Liver (tissue), 9 donors: ENCODE measurements around the gene C1QTNF7. TPM values are rescaled to one million over a fixed set of nuclear protein-coding genes. Genes with fewer than 3 reads are reported as not detected.

Experiments used
- DNase-seq: peaks from one replicate; pipeline ENCODE4 v3.0.0-alpha.2; 2017; ENCODE audit warnings: low spot score
- H3K27ac ChIP-seq, 2 donors: one replicate each; pipeline ENCODE4 v1.7.0; 2013; ENCODE audit warnings: inconsistent platforms in 2 of 2, low read length in 2 of 2, control low read depth in 1 of 2, low read depth in 1 of 2, mild to moderate bottlenecking in 1 of 2
- H3K27me3 ChIP-seq, 4 donors: one replicate each; pipeline versions ENCODE4 v1.6.1 to v1.7.0; 2013; ENCODE audit warnings: low read length in 3 of 4, inconsistent platforms in 1 of 4, mild to moderate bottlenecking in 1 of 4, moderate library complexity in 1 of 4; ENCODE audit not compliant: control insufficient read depth in 4 of 4, insufficient read depth in 4 of 4
- H3K36me3 ChIP-seq, 4 donors: one replicate each; pipeline versions ENCODE4 v1.6.1 to v1.7.0; 2013; ENCODE audit warnings: low read length in 3 of 4, mild to moderate bottlenecking in 3 of 4, low read depth in 1 of 4, moderate library complexity in 1 of 4; ENCODE audit not compliant: control insufficient read depth in 4 of 4, insufficient read depth in 3 of 4
- H3K4me1 ChIP-seq, 4 donors: one replicate each; pipeline versions ENCODE4 v1.6.1 to v1.7.0; 2013; ENCODE audit warnings: low read length in 3 of 4, mild to moderate bottlenecking in 3 of 4, moderate library complexity in 1 of 4; ENCODE audit not compliant: control insufficient read depth in 4 of 4, insufficient read depth in 4 of 4
- H3K4me3 ChIP-seq, 3 donors: one replicate each; pipeline versions ENCODE4 v1.6.1 to v1.7.0; 2013; ENCODE audit warnings: low read length in 3 of 3, control low read depth in 1 of 3, low read depth in 1 of 3, mild to moderate bottlenecking in 1 of 3
- H3K9ac ChIP-seq, 2 donors: one replicate each; pipeline ENCODE4 v1.7.0; 2013; ENCODE audit warnings: low read length in 2 of 2, mild to moderate bottlenecking in 2 of 2, moderate library complexity in 2 of 2, control low read depth in 1 of 2, low read depth in 1 of 2
- H3K9me3 ChIP-seq, 4 donors: one replicate each; pipeline versions ENCODE4 v1.6.1 to v1.7.0; 2013; ENCODE audit warnings: low read length in 3 of 4; ENCODE audit not compliant: control insufficient read depth in 4 of 4
- ATF3 ChIP-seq: IDR thresholded peaks from 2 replicates; pipeline ENCODE4 v1.6.1; 2016; ENCODE audit warnings: antibody characterized with exemption
- EGR1 ChIP-seq, 2 donors: IDR thresholded peaks; 2 replicates each; pipeline ENCODE4 v1.6.1; 2016 to 2018; ENCODE audit warnings: antibody characterized with exemption in 2 of 2, low read depth in 2 of 2
- FOXA1 ChIP-seq: IDR thresholded peaks from 2 replicates; pipeline ENCODE4 v1.6.1; 2016; ENCODE audit warnings: antibody characterized with exemption
- FOXA2 ChIP-seq: IDR thresholded peaks from 2 replicates; pipeline ENCODE4 v1.6.1; 2016; ENCODE audit warnings: antibody characterized with exemption
- GABPA ChIP-seq, 2 donors: IDR thresholded peaks in 1 of 2; conservative IDR thresholded peaks in 1 of 2; 2 replicates each; pipeline ENCODE4 v1.6.1; 2016; ENCODE audit warnings: antibody characterized with exemption in 2 of 2, mild to moderate bottlenecking in 1 of 2, moderate library complexity in 1 of 2
- HNF4A ChIP-seq, 2 donors: conservative IDR thresholded peaks; 2 replicates each; pipeline ENCODE4 v1.6.1; 2016; ENCODE audit warnings: antibody characterized with exemption in 2 of 2, mild to moderate bottlenecking in 2 of 2
- HNF4G ChIP-seq: IDR thresholded peaks from 2 replicates; pipeline ENCODE4 v1.6.1; 2016; ENCODE audit warnings: antibody characterized with exemption
- MAX ChIP-seq: IDR thresholded peaks from 2 replicates; pipeline ENCODE4 v1.6.1; 2016; ENCODE audit warnings: antibody characterized with exemption
- NR2F2 ChIP-seq: IDR thresholded peaks from 2 replicates; pipeline ENCODE4 v1.6.1; 2016; ENCODE audit warnings: antibody characterized with exemption
- RAD21 ChIP-seq, 2 donors: IDR thresholded peaks; 2 replicates each; pipeline ENCODE4 v1.6.1; 2016; ENCODE audit warnings: antibody characterized with exemption in 2 of 2, mild to moderate bottlenecking in 2 of 2
- RXRA ChIP-seq, 2 donors: IDR thresholded peaks; 2 replicates each; pipeline ENCODE4 v1.6.1; 2017 to 2018; ENCODE audit warnings: antibody characterized with exemption in 2 of 2, mild to moderate bottlenecking in 1 of 2
- SP1 ChIP-seq: IDR thresholded peaks from 2 replicates; pipeline ENCODE4 v1.6.1; 2018; ENCODE audit warnings: antibody characterized with exemption, mild to moderate bottlenecking
- TAF1 ChIP-seq: conservative IDR thresholded peaks from 2 replicates; pipeline ENCODE4 v1.6.1; 2016; ENCODE audit warnings: antibody characterized with exemption, mild to moderate bottlenecking
- YY1 ChIP-seq: IDR thresholded peaks from 2 replicates; pipeline ENCODE4 v1.6.1; 2016; ENCODE audit warnings: antibody characterized with exemption, mild to moderate bottlenecking
- WGBS: extraction: QIAGEN DNeasy Blood & Tissue Kit; methylation state at CpG from one replicate; pipeline ENCODE4 v1.1.7; 2013; 5-methylcytosine and 5-hydroxymethylcytosine counted together
- polyA plus RNA-seq, 2 donors: library from polyadenylated mRNA; stranded (reverse) in 1 of 2; unstranded in 1 of 2; fragments of 200-250 nt in 1 of 2; fragments of >200 nt in 1 of 2; fragmentation: Nextera tagmentation in 1 of 2; extraction: Ambion mirVana in 1 of 2; gene quantifications; one replicate each; pipeline versions ENCODE4 v1.2.1 to v1.2.3, GENCODE V29; 2013 to 2015
- total RNA-seq, 2 donors: library from RNA; depleted of rRNA; stranded (reverse); fragments of >200 nt; gene quantifications; one replicate each; pipeline ENCODE4 v1.2.3, GENCODE V29; 2014
- TF ChIP-seq, protein P1 (sequence below): IDR thresholded peaks from 2 replicates; pipeline ENCODE4 v1.6.1; 2016; ENCODE audit warnings: antibody characterized with exemption, mild to moderate bottlenecking
- TF ChIP-seq, protein P2 (sequence below): fragments of 150-350 bp; IDR thresholded peaks from 2 replicates; pipeline ENCODE4 v1.5.1; 2017; ENCODE audit warnings: improper control_type of control experiment, low read depth, low read length; ENCODE audit not compliant: missing input control
- donor health status: healthy.
- donor health status: healthy.
- donor health status: healthy.
- donor health status: healthy.
- donor health status: healthy.

C1QTNF7 gene
- total and polyA plus RNA-seq, 4 donors, result 0.33 to 0.55 (median 0.47) TPM

- 80% methylated on average over 2 of the region's 2 CpGs for WGBS
- no peak overlapping the region for H3K4me3 ChIP-seq
- H3K36me3 ChIP-seq, result no peaks in the 10 kb centered on the region
- TF ChIP-seq, protein P1, sequence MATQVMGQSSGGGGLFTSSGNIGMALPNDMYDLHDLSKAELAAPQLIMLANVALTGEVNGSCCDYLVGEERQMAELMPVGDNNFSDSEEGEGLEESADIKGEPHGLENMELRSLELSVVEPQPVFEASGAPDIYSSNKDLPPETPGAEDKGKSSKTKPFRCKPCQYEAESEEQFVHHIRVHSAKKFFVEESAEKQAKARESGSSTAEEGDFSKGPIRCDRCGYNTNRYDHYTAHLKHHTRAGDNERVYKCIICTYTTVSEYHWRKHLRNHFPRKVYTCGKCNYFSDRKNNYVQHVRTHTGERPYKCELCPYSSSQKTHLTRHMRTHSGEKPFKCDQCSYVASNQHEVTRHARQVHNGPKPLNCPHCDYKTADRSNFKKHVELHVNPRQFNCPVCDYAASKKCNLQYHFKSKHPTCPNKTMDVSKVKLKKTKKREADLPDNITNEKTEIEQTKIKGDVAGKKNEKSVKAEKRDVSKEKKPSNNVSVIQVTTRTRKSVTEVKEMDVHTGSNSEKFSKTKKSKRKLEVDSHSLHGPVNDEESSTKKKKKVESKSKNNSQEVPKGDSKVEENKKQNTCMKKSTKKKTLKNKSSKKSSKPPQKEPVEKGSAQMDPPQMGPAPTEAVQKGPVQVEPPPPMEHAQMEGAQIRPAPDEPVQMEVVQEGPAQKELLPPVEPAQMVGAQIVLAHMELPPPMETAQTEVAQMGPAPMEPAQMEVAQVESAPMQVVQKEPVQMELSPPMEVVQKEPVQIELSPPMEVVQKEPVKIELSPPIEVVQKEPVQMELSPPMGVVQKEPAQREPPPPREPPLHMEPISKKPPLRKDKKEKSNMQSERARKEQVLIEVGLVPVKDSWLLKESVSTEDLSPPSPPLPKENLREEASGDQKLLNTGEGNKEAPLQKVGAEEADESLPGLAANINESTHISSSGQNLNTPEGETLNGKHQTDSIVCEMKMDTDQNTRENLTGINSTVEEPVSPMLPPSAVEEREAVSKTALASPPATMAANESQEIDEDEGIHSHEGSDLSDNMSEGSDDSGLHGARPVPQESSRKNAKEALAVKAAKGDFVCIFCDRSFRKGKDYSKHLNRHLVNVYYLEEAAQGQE, result no peak
- no peak for TF ChIP-seq GABPA (IDR thresholded peaks at IDR 0.05 in 1 of 2, conservative IDR thresholded peaks at IDR 0.05 in 1 of 2)
- TF ChIP-seq YY1, result no peak
- TF ChIP-seq MAX, result no peak
- TF ChIP-seq SP1, result no peak
- TF ChIP-seq HNF4A (conservative IDR thresholded peaks at IDR 0.05), result no peak
- no peak for TF ChIP-seq NR2F2
- TF ChIP-seq TAF1, result no peak
- TF ChIP-seq, protein P2, sequence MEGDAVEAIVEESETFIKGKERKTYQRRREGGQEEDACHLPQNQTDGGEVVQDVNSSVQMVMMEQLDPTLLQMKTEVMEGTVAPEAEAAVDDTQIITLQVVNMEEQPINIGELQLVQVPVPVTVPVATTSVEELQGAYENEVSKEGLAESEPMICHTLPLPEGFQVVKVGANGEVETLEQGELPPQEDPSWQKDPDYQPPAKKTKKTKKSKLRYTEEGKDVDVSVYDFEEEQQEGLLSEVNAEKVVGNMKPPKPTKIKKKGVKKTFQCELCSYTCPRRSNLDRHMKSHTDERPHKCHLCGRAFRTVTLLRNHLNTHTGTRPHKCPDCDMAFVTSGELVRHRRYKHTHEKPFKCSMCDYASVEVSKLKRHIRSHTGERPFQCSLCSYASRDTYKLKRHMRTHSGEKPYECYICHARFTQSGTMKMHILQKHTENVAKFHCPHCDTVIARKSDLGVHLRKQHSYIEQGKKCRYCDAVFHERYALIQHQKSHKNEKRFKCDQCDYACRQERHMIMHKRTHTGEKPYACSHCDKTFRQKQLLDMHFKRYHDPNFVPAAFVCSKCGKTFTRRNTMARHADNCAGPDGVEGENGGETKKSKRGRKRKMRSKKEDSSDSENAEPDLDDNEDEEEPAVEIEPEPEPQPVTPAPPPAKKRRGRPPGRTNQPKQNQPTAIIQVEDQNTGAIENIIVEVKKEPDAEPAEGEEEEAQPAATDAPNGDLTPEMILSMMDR, result no peak
- TF ChIP-seq HNF4G, result no peak
- TF ChIP-seq FOXA2, result no peak
- no peak for TF ChIP-seq RXRA (IDR thresholded peaks at IDR 0.05)
- TF ChIP-seq FOXA1, result no peak
- no peak for TF ChIP-seq RAD21 (IDR thresholded peaks at IDR 0.05)
- no peak for TF ChIP-seq EGR1 (IDR thresholded peaks at IDR 0.05; ENCODE audit: low read depth in 2 of 2)
- no peak for TF ChIP-seq ATF3
- H3K9me3 ChIP-seq, result no peaks in the 10 kb centered on the region
- no peak overlapping the region for H3K9ac ChIP-seq
- no peaks in the 10 kb centered on the region for H3K4me1 ChIP-seq
- no peak overlapping the region for H3K27ac ChIP-seq
- H3K27me3 ChIP-seq, result no peaks in the 10 kb centered on the region
- no peak for DNase-seq
These were observed 25.7 kb upstream of the C1QTNF7 start for GRCh38 chr4:15402146-15402545.

DNA sequence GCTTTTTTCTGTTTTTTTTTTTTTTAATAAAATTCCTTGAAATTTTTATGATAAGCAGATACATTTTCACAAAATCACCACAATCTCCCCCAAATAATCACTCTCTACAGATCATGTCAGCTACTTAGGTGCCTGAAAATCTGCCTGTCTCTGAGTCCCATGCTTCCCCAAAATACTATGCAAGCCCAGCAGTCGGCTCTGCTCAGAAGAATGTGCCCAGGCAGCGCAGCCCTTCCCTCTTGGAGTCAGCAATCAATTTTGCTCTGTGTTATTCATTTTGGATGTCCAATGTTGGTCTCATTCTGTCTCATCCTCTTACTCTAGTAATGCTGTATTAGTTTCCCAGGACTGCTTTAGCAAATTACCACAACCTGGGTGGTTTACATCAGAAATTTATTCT lies 24.9 kb upstream of the C1QTNF7 start:
- no peak for TF ChIP-seq MAX
- WGBS, result 65% methylated on average over 2 of the region's 2 CpGs
- H3K9ac ChIP-seq, result no peak overlapping the region

More for the DNA sequence above, 24.9 kb upstream of the C1QTNF7 start:
- Histone ChIP-seq H3K4me1 (no peaks in the 10 kb centered on the region), H3K4me3 (no peak overlapping the region), H3K27me3 (no peaks in the 10 kb centered on the region), H3K36me3 (no peaks in the 10 kb centered on the region), H3K27ac (no peak overlapping the region), H3K9me3 (no peaks in the 10 kb centered on the region)
- DNase-seq, result no peak
